Activated T-helper 2 cell treated with anti-CD3 and anti-CD28 coated beads, Interferon-gamma antibody, Interleukin-2, Interleukin-4, amounts not matched to agents 10 μg/mL and 5 μg/mL and 100 μg/mL, durations not matched to agents 14 hours and 24 hours and 36 hours (primary cell): ENCODE results near the gene DPT. TPM values are rescaled to one million over a fixed set of nuclear protein-coding genes. Genes with fewer than 3 reads are reported as not detected.

ENCODE experiments used
- DNase-seq: peaks from one replicate; pipeline ENCODE4 v3.0.0; 2021; ENCODE audit warnings: low spot score
- H3K27ac Mint-ChIP-seq: one replicate; pipeline ENCODE4 v1.8.0; 2021; ENCODE audit warnings: mixed read lengths
- H3K27me3 Mint-ChIP-seq: one replicate; pipeline ENCODE4 v1.8.0; 2021; ENCODE audit warnings: low read depth, mixed read lengths
- H3K36me3 Mint-ChIP-seq: one replicate; pipeline ENCODE4 v1.8.0; 2021; ENCODE audit warnings: low read depth, mixed read lengths
- H3K4me1 Mint-ChIP-seq: one replicate; pipeline ENCODE4 v1.8.0; 2021; ENCODE audit warnings: low read depth, mixed read lengths
- H3K4me3 Mint-ChIP-seq: one replicate; pipeline ENCODE4 v1.8.0; 2021; ENCODE audit warnings: low read depth, mild to moderate bottlenecking, moderate library complexity, mixed read lengths
- H3K9me3 Mint-ChIP-seq: one replicate; pipeline ENCODE4 v1.8.0; 2021; ENCODE audit warnings: mixed read lengths
- intact Hi-C: fragments of 100-400 bp; cut with micrococcal nuclease; formaldehyde crosslinking; loops from one replicate; pipeline ENCODE4 v1.15.1; 2023
- total RNA-seq: library from RNA; stranded (reverse); gene quantifications from 2 replicates; pipeline ENCODE4 v1.2.3, GENCODE V29; 2022

Gene DPT
- total RNA-seq, 1 donor from 2014 or later, result not detected

- Mint-ChIP-seq H3K27ac (no peak overlapping the region), H3K27me3 (peaks cover 19% of the 10 kb centered on the region), H3K36me3 (no peaks in the 10 kb centered on the region), H3K9me3 (no peaks in the 10 kb centered on the region), H3K4me3 (no peak overlapping the region), H3K4me1 (no peaks in the 10 kb centered on the region)
- intact Hi-C loops, result no loop called here
- DNase-seq, result no peak
These were observed 2.4 kb upstream of the DPT start for GRCh38 chr1:168731244-168731953.

GRCh38 chr1:168729405-168729802, 398 bp upstream of the DPT start:
- H3K9me3 Mint-ChIP-seq, result no peaks in the 10 kb centered on the region
- peaks cover 14% of the 10 kb centered on the region for H3K27me3 Mint-ChIP-seq
- no peak overlapping the region for H3K27ac Mint-ChIP-seq
- no peak for DNase-seq
- intact Hi-C loops, result no loop called here
- H3K36me3 Mint-ChIP-seq, result no peaks in the 10 kb centered on the region
- H3K4me1 Mint-ChIP-seq, result no peaks in the 10 kb centered on the region
- H3K4me3 Mint-ChIP-seq, result no peak overlapping the region

- peaks cover 14% of the 10 kb centered on the region for H3K27me3 Mint-ChIP-seq
- H3K4me1 Mint-ChIP-seq, result no peaks in the 10 kb centered on the region
- H3K9me3 Mint-ChIP-seq, result no peaks in the 10 kb centered on the region
- intact Hi-C loops, result no loop called here
- H3K4me3 Mint-ChIP-seq, result no peak overlapping the region
- H3K36me3 Mint-ChIP-seq, result no peaks in the 10 kb centered on the region
- H3K27ac Mint-ChIP-seq, result no peak overlapping the region
- DNase-seq, result no peak
These were observed 2.3 kb downstream of the DPT start for GRCh38 chr1:168726719-168727118.

- no peak overlapping the region for H3K27ac Mint-ChIP-seq
- peaks cover 14% of the 10 kb centered on the region for H3K27me3 Mint-ChIP-seq
- H3K36me3 Mint-ChIP-seq, result no peaks in the 10 kb centered on the region
- no peaks in the 10 kb centered on the region for H3K9me3 Mint-ChIP-seq
- DNase-seq, result no peak
- no peak overlapping the region for H3K4me3 Mint-ChIP-seq
- intact Hi-C loops, result no loop called here
- H3K4me1 Mint-ChIP-seq, result no peaks in the 10 kb centered on the region
These were observed 2.7 kb downstream of the DPT start for GRCh38 chr1:168726281-168726680.

- DNase-seq, result no peak
- intact Hi-C loops, result no loop called here
- H3K36me3 Mint-ChIP-seq, result no peaks in the 10 kb centered on the region
- H3K4me3 Mint-ChIP-seq, result no peak overlapping the region
- H3K9me3 Mint-ChIP-seq, result no peaks in the 10 kb centered on the region
- H3K4me1 Mint-ChIP-seq, result no peaks in the 10 kb centered on the region
- no peak overlapping the region for H3K27ac Mint-ChIP-seq
- peaks cover 15% of the 10 kb centered on the region for H3K27me3 Mint-ChIP-seq
These were observed 3.2 kb downstream of the DPT start for GRCh38 chr1:168725831-168726230.

- H3K4me3 Mint-ChIP-seq, result no peak overlapping the region
- no peak overlapping the region for H3K27ac Mint-ChIP-seq
- no peaks in the 10 kb centered on the region for H3K36me3 Mint-ChIP-seq
- H3K9me3 Mint-ChIP-seq, result no peaks in the 10 kb centered on the region
- no peak for DNase-seq
- H3K27me3 Mint-ChIP-seq, result peaks cover 17% of the 10 kb centered on the region
- no peaks in the 10 kb centered on the region for H3K4me1 Mint-ChIP-seq
- intact Hi-C loops, result no loop called here
These were observed 3.9 kb downstream of the DPT start for GRCh38 chr1:168725060-168725459.

- Mint-ChIP-seq H3K36me3 (no peaks in the 10 kb centered on the region), H3K9me3 (no peaks in the 10 kb centered on the region), H3K27ac (no peak overlapping the region), H3K4me1 (no peaks in the 10 kb centered on the region), H3K27me3 (peaks cover 14% of the 10 kb centered on the region), H3K4me3 (no peak overlapping the region)
- intact Hi-C loops, result no loop called here
- DNase-seq, result no peak
These were observed 6.0 kb downstream of the DPT start for GRCh38 chr1:168723000-168723399.

GRCh38 chr1:168720839-168721238, 8.2 kb downstream of the DPT start:
- intact Hi-C loops, result no loop called here
- H3K36me3 Mint-ChIP-seq, result no peaks in the 10 kb centered on the region
- H3K9me3 Mint-ChIP-seq, result no peaks in the 10 kb centered on the region
- DNase-seq, result no peak
- H3K27me3 Mint-ChIP-seq, result peaks cover 19% of the 10 kb centered on the region
- no peak overlapping the region for H3K4me3 Mint-ChIP-seq
- no peak overlapping the region for H3K27ac Mint-ChIP-seq
- no peaks in the 10 kb centered on the region for H3K4me1 Mint-ChIP-seq

- Mint-ChIP-seq H3K36me3 (no peaks in the 10 kb centered on the region), H3K27ac (no peak overlapping the region), H3K27me3 (peaks cover 17% of the 10 kb centered on the region), H3K4me1 (no peaks in the 10 kb centered on the region), H3K9me3 (no peaks in the 10 kb centered on the region), H3K4me3 (no peak overlapping the region)
- no peak for DNase-seq
- intact Hi-C loops, result no loop called here
These were observed 9.5 kb downstream of the DPT start for GRCh38 chr1:168719306-168720111.

GRCh38 chr1:168717906-168718891, 10.8 kb downstream of the DPT start:
- H3K9me3 Mint-ChIP-seq, result no peaks in the 10 kb centered on the region
- H3K4me3 Mint-ChIP-seq, result no peak overlapping the region
- no peaks in the 10 kb centered on the region for H3K36me3 Mint-ChIP-seq
- no peak overlapping the region for H3K27ac Mint-ChIP-seq
- no peak for DNase-seq
- no peaks in the 10 kb centered on the region for H3K4me1 Mint-ChIP-seq
- peaks cover 13% of the 10 kb centered on the region for H3K27me3 Mint-ChIP-seq
- intact Hi-C loops, result no loop called here

GRCh38 chr1:168714012-168714411, 15.0 kb downstream of the DPT start:
- Mint-ChIP-seq H3K36me3 (no peaks in the 10 kb centered on the region), H3K4me1 (no peaks in the 10 kb centered on the region), H3K27me3 (peaks cover 9% of the 10 kb centered on the region), H3K4me3 (no peak overlapping the region), H3K27ac (no peak overlapping the region), H3K9me3 (no peaks in the 10 kb centered on the region)
- intact Hi-C loops, result no loop called here
- no peak for DNase-seq

- H3K9me3 Mint-ChIP-seq, result no peaks in the 10 kb centered on the region
- intact Hi-C loops, result no loop called here
- no peak overlapping the region for H3K27ac Mint-ChIP-seq
- DNase-seq, result no peak
- H3K4me1 Mint-ChIP-seq, result no peaks in the 10 kb centered on the region
- no peak overlapping the region for H3K4me3 Mint-ChIP-seq
- peaks cover 17% of the 10 kb centered on the region for H3K27me3 Mint-ChIP-seq
- no peaks in the 10 kb centered on the region for H3K36me3 Mint-ChIP-seq
These were observed 19.3 kb downstream of the DPT start for GRCh38 chr1:168709405-168710363.
